H1 (cell line): ENCODE data around the gene ADPRM. TPM values are rescaled to one million over a fixed set of nuclear protein-coding genes. Genes with fewer than 3 reads are reported as not detected.

Experiments
- CTCF ChIA-PET: fragments of 300-600 bp; sonication (Branson Sonifier 250); formaldehyde crosslinking; loops from one replicate; lab custom pipeline; 2021; ENCODE audit not compliant: partially characterized antibody; lab: Charles Lee
- POLR2A ChIA-PET: fragments of 300-600 bp; sonication (Branson Sonifier 250); formaldehyde crosslinking; loops from one replicate; lab custom pipeline; 2021; ENCODE audit warnings: inconsistent platforms; ENCODE audit not compliant: partially characterized antibody; lab: Charles Lee
- DNase-seq, 2 experiments: peaks; one replicate each; pipeline versions ENCODE4 v3.0.0 to v3.0.0-alpha.2; 2010 to 2022; ENCODE audit warnings: low spot score in 2 of 2, low read depth in 1 of 2, mixed read lengths in 1 of 2
- FAIRE-seq: peaks from 2 replicates; lab custom pipeline; 2011; peaks lifted over from hg19 to GRCh38; lab: Jason Lieb, UNC
- H2AFZ ChIP-seq: 2 replicates; pipeline ENCODE4 v1.8.1; 2012; ENCODE audit warnings: low read length, inconsistent platforms
- H2AK5ac ChIP-seq: 2 replicates; pipeline ENCODE4 v1.6.1; 2013; ENCODE audit warnings: low read depth, low read length
- H2BK120ac ChIP-seq: replicated peaks from 2 replicates; pipeline ENCODE3; 2013; ENCODE audit warnings: low read depth, low read length, inconsistent platforms
- H2BK12ac ChIP-seq: 2 replicates; pipeline ENCODE4 v1.6.1; 2013; ENCODE audit warnings: low read depth, low read length
- H2BK15ac ChIP-seq: 2 replicates; pipeline ENCODE4 v1.6.1; 2013; ENCODE audit warnings: low read length
- H2BK20ac ChIP-seq: 2 replicates; pipeline ENCODE4 v1.6.1; 2013; ENCODE audit warnings: low read length
- H2BK5ac ChIP-seq: 2 replicates; pipeline ENCODE4 v1.6.1; 2013; ENCODE audit warnings: low read depth, low read length
- H3K14ac ChIP-seq: 2 replicates; pipeline ENCODE4 v1.6.1; 2013; ENCODE audit warnings: inconsistent platforms; ENCODE audit not compliant: insufficient read length
- H3K18ac ChIP-seq: 2 replicates; pipeline ENCODE4 v1.6.1; 2013; ENCODE audit warnings: low read length; ENCODE audit errors: extremely low read depth
- H3K23ac ChIP-seq: 2 replicates; pipeline ENCODE4 v1.6.1; 2013; ENCODE audit warnings: inconsistent platforms; ENCODE audit not compliant: insufficient read length
- H3K23me2 ChIP-seq: 2 replicates; pipeline ENCODE4 v1.6.1; 2013; ENCODE audit warnings: low read depth, low read length
- H3K27ac ChIP-seq: 2 replicates; pipeline ENCODE4 v1.6.1; 2011; ENCODE audit warnings: low read depth, low read length, inconsistent platforms
- H3K27me3 ChIP-seq, 4 experiments: replicated peaks in 1 of 4; 1 replicate in 1 of 4; 2 replicates in 3 of 4; pipeline versions ENCODE4 v1.6.1 to v1.8.1; 2011 to 2013; ENCODE audit warnings: low read length in 3 of 4, mild to moderate bottlenecking in 3 of 4, inconsistent platforms in 2 of 4, mixed read lengths in 2 of 4, moderate library complexity in 1 of 4; ENCODE audit not compliant: control insufficient read depth in 3 of 4, insufficient read depth in 3 of 4; ENCODE audit errors: extremely low read depth in 1 of 4
- H3K36me3 ChIP-seq, 4 experiments: 2 replicates each; pipeline versions ENCODE4 v1.6.1 to v1.8.1; 2011 to 2013; ENCODE audit warnings: mild to moderate bottlenecking in 4 of 4, low read length in 3 of 4, moderate library complexity in 2 of 4, control low read depth in 1 of 4, inconsistent platforms in 1 of 4; ENCODE audit not compliant: insufficient read depth in 4 of 4, control insufficient read depth in 2 of 4
- H3K4ac ChIP-seq: replicated peaks from 2 replicates; pipeline ENCODE3; 2013; ENCODE audit warnings: low read length, low read depth, mixed read lengths, inconsistent platforms; ENCODE audit not compliant: insufficient read length
- H3K4me1 ChIP-seq, 4 experiments: replicated peaks in 1 of 4; 1 replicate in 1 of 4; 2 replicates in 3 of 4; pipeline versions ENCODE4 v1.6.1 to v1.8.1; 2011 to 2013; ENCODE audit warnings: low read length in 3 of 4, inconsistent platforms in 2 of 4, mixed read lengths in 1 of 4; ENCODE audit not compliant: insufficient read depth in 4 of 4, control insufficient read depth in 3 of 4
- H3K4me2 ChIP-seq, 2 experiments: 2 replicates each; pipeline versions ENCODE4 v1.6.1 to v1.8.1; 2011 to 2013; ENCODE audit warnings: low read depth in 2 of 2, low read length in 2 of 2, control low read depth in 1 of 2, inconsistent platforms in 1 of 2, mild to moderate bottlenecking in 1 of 2; ENCODE audit not compliant: insufficient read depth in 1 of 2
- H3K4me3 ChIP-seq, 4 experiments: fragments of 200-600, 300-600 bp in 1 of 4; sonication (generic), shearing (Covaris generic), sonication (Bioruptor Twin) in 1 of 4; 2 replicates each; pipeline versions ENCODE4 v1.5.1 to v1.8.1; 2011 to 2016; ENCODE audit warnings: low read length in 4 of 4, low read depth in 3 of 4, control low read depth in 2 of 4, inconsistent platforms in 2 of 4, mild to moderate bottlenecking in 2 of 4, mixed read lengths in 1 of 4, moderate library complexity in 1 of 4; ENCODE audit not compliant: insufficient read depth in 2 of 4; ENCODE audit errors: extremely low read depth in 1 of 4
- H3K56ac ChIP-seq: replicated peaks from 2 replicates; pipeline ENCODE3; 2013; ENCODE audit warnings: low read depth, mild to moderate bottlenecking, mixed read lengths, low read length, inconsistent platforms; ENCODE audit not compliant: insufficient read length
- H3K79me1 ChIP-seq: 2 replicates; pipeline ENCODE4 v1.6.1; 2013; ENCODE audit warnings: low read depth, low read length, control low read depth
- H3K79me2 ChIP-seq, 2 experiments: 2 replicates each; pipeline versions ENCODE4 v1.6.1 to v1.8.1; 2012 to 2013; ENCODE audit warnings: low read length in 2 of 2, mild to moderate bottlenecking in 2 of 2, inconsistent platforms in 1 of 2; ENCODE audit not compliant: insufficient read depth in 2 of 2, control insufficient read depth in 1 of 2
- H3K9ac ChIP-seq, 4 experiments: replicated peaks in 1 of 4; 1 replicate in 1 of 4; 2 replicates in 3 of 4; pipeline versions ENCODE4 v1.6.1 to v1.8.1; 2011 to 2013; ENCODE audit warnings: low read depth in 3 of 4, low read length in 3 of 4, control low read depth in 2 of 4, mild to moderate bottlenecking in 2 of 4, moderate library complexity in 2 of 4, inconsistent platforms in 1 of 4; ENCODE audit errors: extremely low read depth in 1 of 4
- H3K9me3 ChIP-seq, 2 experiments: 2 replicates each; pipeline versions ENCODE4 v1.6.1 to v1.8.1; 2012 to 2013; ENCODE audit warnings: mild to moderate bottlenecking in 2 of 2, moderate library complexity in 2 of 2, control low read depth in 1 of 2, inconsistent platforms in 1 of 2, low read depth in 1 of 2, low read length in 1 of 2, mixed read lengths in 1 of 2; ENCODE audit not compliant: insufficient read depth in 2 of 2
- H4K20me1 ChIP-seq, 2 experiments: replicated peaks in 1 of 2; 2 replicates each; pipeline versions ENCODE3 to v1.8.1; 2011 to 2013; ENCODE audit warnings: inconsistent platforms in 2 of 2, low read length in 2 of 2, mild to moderate bottlenecking in 1 of 2; ENCODE audit not compliant: insufficient read depth in 2 of 2, control insufficient read depth in 1 of 2
- H4K5ac ChIP-seq: 2 replicates; pipeline ENCODE4 v1.6.1; 2013; ENCODE audit warnings: low read length, low read depth, mixed read lengths, inconsistent platforms; ENCODE audit not compliant: insufficient read length
- H4K8ac ChIP-seq: 2 replicates; pipeline ENCODE4 v1.8.0; 2013; ENCODE audit warnings: mild to moderate bottlenecking, moderate library complexity, low read length, inconsistent platforms; ENCODE audit not compliant: insufficient read depth; ENCODE audit errors: extremely low read depth
- H4K91ac ChIP-seq: replicated peaks from 2 replicates; pipeline ENCODE3; 2013; ENCODE audit warnings: low read length, mixed read lengths, inconsistent platforms; ENCODE audit not compliant: insufficient read length
- BCL11A ChIP-seq, 2 experiments: IDR thresholded peaks; one replicate each; pipeline ENCODE4 v1.6.1; 2011; ENCODE audit warnings: low read depth in 2 of 2, low read length in 2 of 2, mild to moderate bottlenecking in 2 of 2
- BRCA1 ChIP-seq: IDR thresholded peaks from 2 replicates; pipeline ENCODE4 v1.6.1; 2012; ENCODE audit warnings: low read depth, low read length, improper control_type of control experiment
- CHD2 ChIP-seq: IDR thresholded peaks from 2 replicates; pipeline ENCODE4 v1.6.1; 2012; ENCODE audit warnings: low read length, improper control_type of control experiment
- CTBP2 ChIP-seq: IDR thresholded peaks from 2 replicates; pipeline ENCODE4 v1.7.0; 2011; ENCODE audit warnings: borderline replicate concordance, mild to moderate bottlenecking, moderate library complexity, mixed read lengths, low read length; ENCODE audit not compliant: insufficient read depth, insufficient read length
- EGR1 ChIP-seq: IDR thresholded peaks from 2 replicates; pipeline ENCODE4 v1.6.1; 2011; ENCODE audit warnings: low read depth, low read length, borderline replicate concordance
- EP300 ChIP-seq, 2 experiments: IDR thresholded peaks; 1 replicate in 1 of 2; 2 replicates in 1 of 2; pipeline ENCODE4 v1.6.1; 2011 to 2012; ENCODE audit warnings: low read depth in 2 of 2, low read length in 2 of 2, mild to moderate bottlenecking in 2 of 2, borderline replicate concordance in 1 of 2, inconsistent platforms in 1 of 2, moderate library complexity in 1 of 2
- KDM5A ChIP-seq: fragments of 200-600 bp; IDR thresholded peaks from 2 replicates; pipeline ENCODE4 v1.7.1; 2012; ENCODE audit warnings: mild to moderate bottlenecking, low read length, inconsistent platforms, mixed read lengths
- PHF8 ChIP-seq: fragments of 200-600 bp; sonication (generic); conservative IDR thresholded peaks from 2 replicates; pipeline ENCODE4 v1.7.1; 2012; ENCODE audit warnings: low read depth, mild to moderate bottlenecking, inconsistent platforms, low read length, moderate library complexity
- POLR2AphosphoS5 ChIP-seq: IDR thresholded peaks from 2 replicates; pipeline ENCODE4 v1.6.1; 2011; ENCODE audit warnings: low read depth, low read length
- RNF2 ChIP-seq: fragments of 200-900, 300-1000 bp; sonication (generic); IDR thresholded peaks from 2 replicates; pipeline ENCODE4 v1.7.1; 2016; ENCODE audit warnings: borderline replicate concordance, low read depth, mild to moderate bottlenecking, antibody characterized with exemption, low read length; ENCODE audit not compliant: poor library complexity, severe bottlenecking; ENCODE audit errors: missing control alignments
- SUZ12 ChIP-seq: fragments of 200-600 bp; sonication (generic); IDR thresholded peaks from 2 replicates; pipeline ENCODE4 v1.6.1; 2012; ENCODE audit warnings: mild to moderate bottlenecking, inconsistent platforms, low read length, moderate library complexity, mixed read lengths
- USF2 ChIP-seq: IDR thresholded peaks from 2 replicates; pipeline ENCODE4 v1.6.1; 2011; ENCODE audit warnings: low read length, improper control_type of control experiment
- WGBS, 2 experiments: shearing (Covaris generic) in 1 of 2; methylation state at CpG; one replicate each; pipeline versions ENCODE4 v1.1.6 to v1.1.7; 2013 to 2015; ENCODE audit warnings: low lambda C conversion rate in 2 of 2, mixed read lengths in 2 of 2, inconsistent platforms in 1 of 2, low coverage in 1 of 2, missing lambda C conversion rate in 1 of 2; ENCODE audit not compliant: insufficient replicate concordance in 2 of 2, insufficient coverage in 1 of 2, insufficient read length in 1 of 2; ENCODE audit errors: extremely low coverage in 1 of 2, missing lambda C conversion rate in 1 of 2; 5-methylcytosine and 5-hydroxymethylcytosine counted together
- polyA plus RNA-seq, 7 experiments: library from polyadenylated mRNA; depleted of rRNA in 3 of 7; stranded (reverse) in 5 of 7; unstranded in 2 of 7; fragments of >200 nt in 5 of 7; fragments of 200-250 nt in 2 of 7; gene quantifications; 1 replicate in 5 of 7; 2 replicates in 1 of 7; 4 replicates in 1 of 7; pipeline versions ENCODE4 v1.2.1 to v1.2.3, GENCODE V29; 2011 to 2013; ENCODE audit warnings: missing spikeins in 2 of 7, mixed read lengths in 2 of 7
- total RNA-seq: library from RNA; stranded (reverse); fragmentation: NEBNext Ultra II Directional; extraction: Animal tissue kit (Norgen Biotek cat#: 25700); gene quantifications from 2 replicates; pipeline ENCODE4 v1.2.1, GENCODE V29; 2021

The ADPRM gene
- total and polyA plus RNA-seq, 2 of the 8 experiments (the other 6 are each of a cell fraction or from before 2014, with no cell fraction given) = 6.7 to 7.9 TPM

GRCh38 chr17:10664571-10664970 is 32.8 kb upstream of the ADPRM start:
- POLR2A ChIA-PET = interaction anchor here (1.5 kb wide), 1 partner anchor 8 kb away, joined by 4 read pairs; no protein-coding TSS in a partner anchor
- Histone ChIP-seq H3K9ac (no peak overlapping the region), H2BK12ac (no peak overlapping the region), H4K91ac (no peak overlapping the region), H2BK20ac (no peak overlapping the region), H3K9me3 (no peaks in the 10 kb centered on the region), H3K79me1 (no peaks in the 10 kb centered on the region), H4K5ac (no peak overlapping the region), H3K4me1 (no peaks in the 10 kb centered on the region), H4K20me1 (peaks cover 0 to 2% of the 10 kb centered on the region in 2 experiments), H2BK120ac (no peak overlapping the region), H2AK5ac (no peak overlapping the region), H3K4me2 (no peak overlapping the region), H4K8ac (no peak overlapping the region), H3K4ac (no peak overlapping the region), H3K23me2 (no peaks in the 10 kb centered on the region)
- DNase-seq (no peak), FAIRE-seq (no peak)
- 81% methylated on average over 9 of the region's 9 CpGs; no CpG with 5 or more reads in 1 of the 2 experiments for WGBS, 2 experiments
- CTCF ChIA-PET = interaction anchor here (0.7 to 2.7 kb wide), 7 partner anchors 11 to 35 kb away, joined by 3 to 10 read pairs (median 6); no protein-coding TSS in a partner anchor
- no peak for TF ChIP-seq POLR2AphosphoS5
- no peak for TF ChIP-seq CTBP2
- no peak for TF ChIP-seq EP300 (IDR thresholded peaks at IDR 0.05; ENCODE audit: borderline replicate concordance in 1 of 2, low read depth in 2 of 2, low read length in 2 of 2)
- no peak for TF ChIP-seq KDM5A
- TF ChIP-seq BRCA1 = no peak
- TF ChIP-seq BCL11A (IDR thresholded peaks at IDR 0.05; ENCODE audit: low read depth in 2 of 2, low read length in 2 of 2) = no peak
- no peak for TF ChIP-seq CHD2
- no peak for TF ChIP-seq PHF8
- no peak for TF ChIP-seq EGR1
- TF ChIP-seq RNF2 = no peak
- no peak for TF ChIP-seq SUZ12
- TF ChIP-seq USF2 = no peak
- TF ChIP-seq, all 59 proteins: peak for 0
- Histone ChIP-seq H3K4me3 (no peak overlapping the region), H2BK15ac (no peak overlapping the region), H3K23ac (no peak overlapping the region), H2AFZ (no peak overlapping the region), H3K36me3 (no peaks in the 10 kb centered on the region), H3K56ac (no peak overlapping the region), H3K79me2 (no peaks in the 10 kb centered on the region), H3K27me3 (no peaks in the 10 kb centered on the region), H3K18ac (no peak overlapping the region), H3K27ac (no peak overlapping the region), H3K14ac (no peak overlapping the region), H2BK5ac (no peak overlapping the region)
